Suprapubic skin (tissue), 4 donors: ENCODE data around the gene LARP6.

Source experiments
- EP300 ChIP-seq: sonication (generic); formaldehyde crosslinking; IDR thresholded peaks from one replicate; pipeline ENCODE4 v1.6.1; 2017; ENCODE audit warnings: antibody characterized with exemption
- POLR2AphosphoS5 ChIP-seq, 3 donors: sonication (generic); formaldehyde crosslinking; IDR thresholded peaks; one replicate each; pipeline ENCODE4 v1.6.1; 2017; ENCODE audit warnings: antibody characterized with exemption in 3 of 3
- TF ChIP-seq, protein P1 (sequence below), 2 donors: fragments of 200-600 bp in 1 of 2; fragments of 450-650 bp in 1 of 2; sonication (generic) in 1 of 2; IDR thresholded peaks; one replicate each; pipeline ENCODE4 v1.5.1; 2016 to 2019; ENCODE audit warnings: antibody characterized with exemption in 2 of 2, mild to moderate bottlenecking in 1 of 2, moderate library complexity in 1 of 2

DNA sequence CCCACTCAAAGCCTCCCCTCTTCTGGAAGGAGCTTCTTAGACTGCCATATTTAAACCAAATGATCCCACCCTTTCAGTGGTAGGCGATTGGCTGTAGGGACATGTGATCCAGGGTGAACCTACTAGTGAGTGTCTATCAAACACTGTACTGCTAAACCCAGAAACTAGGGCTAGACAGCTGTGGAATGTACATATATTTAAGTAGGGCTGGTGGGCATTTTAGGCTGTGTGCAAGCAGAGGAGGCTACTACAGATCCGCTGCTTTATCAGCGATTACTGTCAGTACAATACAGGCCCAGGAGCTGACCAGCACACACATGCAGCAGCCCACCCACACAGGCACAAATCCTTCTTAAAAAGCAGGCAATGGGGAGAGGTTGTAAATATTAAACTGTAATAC lies 15.4 kb upstream of the LARP6 start:
- TF ChIP-seq, protein P1, sequence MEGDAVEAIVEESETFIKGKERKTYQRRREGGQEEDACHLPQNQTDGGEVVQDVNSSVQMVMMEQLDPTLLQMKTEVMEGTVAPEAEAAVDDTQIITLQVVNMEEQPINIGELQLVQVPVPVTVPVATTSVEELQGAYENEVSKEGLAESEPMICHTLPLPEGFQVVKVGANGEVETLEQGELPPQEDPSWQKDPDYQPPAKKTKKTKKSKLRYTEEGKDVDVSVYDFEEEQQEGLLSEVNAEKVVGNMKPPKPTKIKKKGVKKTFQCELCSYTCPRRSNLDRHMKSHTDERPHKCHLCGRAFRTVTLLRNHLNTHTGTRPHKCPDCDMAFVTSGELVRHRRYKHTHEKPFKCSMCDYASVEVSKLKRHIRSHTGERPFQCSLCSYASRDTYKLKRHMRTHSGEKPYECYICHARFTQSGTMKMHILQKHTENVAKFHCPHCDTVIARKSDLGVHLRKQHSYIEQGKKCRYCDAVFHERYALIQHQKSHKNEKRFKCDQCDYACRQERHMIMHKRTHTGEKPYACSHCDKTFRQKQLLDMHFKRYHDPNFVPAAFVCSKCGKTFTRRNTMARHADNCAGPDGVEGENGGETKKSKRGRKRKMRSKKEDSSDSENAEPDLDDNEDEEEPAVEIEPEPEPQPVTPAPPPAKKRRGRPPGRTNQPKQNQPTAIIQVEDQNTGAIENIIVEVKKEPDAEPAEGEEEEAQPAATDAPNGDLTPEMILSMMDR (IDR thresholded peaks at IDR 0.05): no peak
- TF ChIP-seq EP300: no peak
- TF ChIP-seq POLR2AphosphoS5 (IDR thresholded peaks at IDR 0.05): no peak
